PC-9 (cell line): ENCODE measurements around the gene PITPNC1.

Experiments
- EZH2 ChIP-seq: fragments of 200-600 bp; sonication (generic); IDR thresholded peaks from 2 replicates; pipeline ENCODE4 v1.8.0; 2017; ENCODE audit warnings: antibody characterized with exemption, low read depth
- TF ChIP-seq, protein P1 (sequence below): fragments of 200-600 bp; sonication (generic); conservative IDR thresholded peaks from 2 replicates; pipeline ENCODE4 v1.6.1; 2017; ENCODE audit warnings: mixed run types, antibody characterized with exemption, mild to moderate bottlenecking, moderate library complexity

DNA sequence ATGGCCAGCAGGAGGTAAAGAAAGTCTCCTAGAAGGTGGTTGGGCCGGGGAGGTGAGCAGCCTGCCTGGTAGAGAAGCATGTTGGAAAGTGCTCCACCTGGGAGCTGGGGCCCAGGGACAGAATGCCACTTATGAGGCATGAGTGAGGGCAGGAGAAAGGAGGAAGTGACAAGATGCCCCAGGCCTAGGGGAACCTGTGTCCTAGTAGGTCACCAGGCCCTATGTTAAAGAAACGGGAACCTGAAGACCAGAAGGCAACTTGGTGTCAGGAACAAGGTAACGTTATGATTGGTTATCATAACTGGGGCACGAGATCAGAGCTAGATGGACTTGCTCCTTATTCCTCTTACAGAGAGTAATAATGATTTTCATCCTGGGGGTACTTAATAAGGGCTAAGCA, 34.3 kb downstream of the PITPNC1 start:
- TF ChIP-seq, protein P1, sequence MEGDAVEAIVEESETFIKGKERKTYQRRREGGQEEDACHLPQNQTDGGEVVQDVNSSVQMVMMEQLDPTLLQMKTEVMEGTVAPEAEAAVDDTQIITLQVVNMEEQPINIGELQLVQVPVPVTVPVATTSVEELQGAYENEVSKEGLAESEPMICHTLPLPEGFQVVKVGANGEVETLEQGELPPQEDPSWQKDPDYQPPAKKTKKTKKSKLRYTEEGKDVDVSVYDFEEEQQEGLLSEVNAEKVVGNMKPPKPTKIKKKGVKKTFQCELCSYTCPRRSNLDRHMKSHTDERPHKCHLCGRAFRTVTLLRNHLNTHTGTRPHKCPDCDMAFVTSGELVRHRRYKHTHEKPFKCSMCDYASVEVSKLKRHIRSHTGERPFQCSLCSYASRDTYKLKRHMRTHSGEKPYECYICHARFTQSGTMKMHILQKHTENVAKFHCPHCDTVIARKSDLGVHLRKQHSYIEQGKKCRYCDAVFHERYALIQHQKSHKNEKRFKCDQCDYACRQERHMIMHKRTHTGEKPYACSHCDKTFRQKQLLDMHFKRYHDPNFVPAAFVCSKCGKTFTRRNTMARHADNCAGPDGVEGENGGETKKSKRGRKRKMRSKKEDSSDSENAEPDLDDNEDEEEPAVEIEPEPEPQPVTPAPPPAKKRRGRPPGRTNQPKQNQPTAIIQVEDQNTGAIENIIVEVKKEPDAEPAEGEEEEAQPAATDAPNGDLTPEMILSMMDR: no peak
- no peak for TF ChIP-seq EZH2
